GM19372 (cell line): ENCODE data around the gene ZFYVE28.

Experiments
- ATAC-seq: cut with Tn5 transposase; IDR thresholded peaks from one replicate; pipeline ENCODE4 v1.9.1; 2021; ENCODE audit warnings: mild to moderate bottlenecking, low read depth, moderate library complexity; ENCODE audit not compliant: unreplicated experiment

The ZFYVE28 gene

DNA sequence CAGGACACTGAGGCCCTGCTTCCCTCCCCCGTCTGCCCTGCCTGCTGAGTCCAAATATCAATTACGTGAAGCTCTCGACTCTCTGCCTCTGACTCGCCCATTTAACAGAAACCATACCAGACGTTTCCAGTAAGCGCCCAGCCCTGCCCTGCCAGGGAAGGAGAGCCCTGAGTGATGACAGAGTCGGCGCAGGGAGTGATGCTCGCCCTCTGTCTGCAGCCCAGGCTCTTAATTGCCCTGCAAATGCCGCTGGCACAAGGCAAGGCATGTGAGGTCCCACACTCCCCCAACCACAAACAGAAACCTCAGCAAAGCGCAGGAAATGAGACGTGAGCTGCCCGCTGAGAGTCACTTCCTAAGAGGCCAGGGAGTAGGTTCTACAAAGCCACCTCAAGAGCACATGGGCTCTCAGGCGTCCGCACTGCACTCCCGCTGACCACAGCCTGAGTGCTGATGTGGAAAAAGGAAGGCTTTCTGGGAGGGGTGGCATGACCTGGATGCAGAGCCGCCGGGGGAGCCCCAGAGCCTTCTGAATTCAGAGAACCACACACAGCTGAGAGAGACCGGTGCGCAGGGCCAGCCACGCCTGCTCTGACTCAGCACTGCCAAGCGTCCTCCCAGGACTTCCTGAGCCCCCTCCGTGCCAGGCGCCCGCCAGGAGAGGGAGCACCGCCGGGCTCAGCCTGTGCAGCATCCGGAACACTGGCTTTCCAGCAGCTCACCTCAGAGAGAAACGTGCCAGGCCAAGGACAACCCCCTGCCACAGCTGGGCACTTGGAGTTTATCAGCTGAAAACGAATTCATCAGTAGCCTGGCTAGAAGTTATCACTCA is 5.3 kb downstream of the ZFYVE28 start:
- ATAC-seq = peak; percentile 53

DNA sequence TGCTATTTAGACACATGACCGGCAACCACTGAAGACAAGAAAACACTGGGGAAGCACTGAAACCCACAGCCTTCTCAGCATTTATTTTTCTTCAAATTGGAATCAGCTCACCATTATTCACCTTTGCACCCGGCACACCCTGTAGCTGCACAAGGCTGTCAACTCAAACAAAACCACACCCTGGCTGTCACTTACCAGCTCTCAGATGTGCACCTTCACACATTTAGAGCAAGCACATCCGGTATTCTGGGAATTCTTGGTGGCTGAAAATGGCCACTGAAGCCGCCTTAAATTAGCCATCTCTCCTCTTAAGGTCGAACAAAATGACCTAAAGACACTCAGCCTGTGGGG is 5.9 kb downstream of the ZFYVE28 start:
- peak; percentile 25 for ATAC-seq

DNA sequence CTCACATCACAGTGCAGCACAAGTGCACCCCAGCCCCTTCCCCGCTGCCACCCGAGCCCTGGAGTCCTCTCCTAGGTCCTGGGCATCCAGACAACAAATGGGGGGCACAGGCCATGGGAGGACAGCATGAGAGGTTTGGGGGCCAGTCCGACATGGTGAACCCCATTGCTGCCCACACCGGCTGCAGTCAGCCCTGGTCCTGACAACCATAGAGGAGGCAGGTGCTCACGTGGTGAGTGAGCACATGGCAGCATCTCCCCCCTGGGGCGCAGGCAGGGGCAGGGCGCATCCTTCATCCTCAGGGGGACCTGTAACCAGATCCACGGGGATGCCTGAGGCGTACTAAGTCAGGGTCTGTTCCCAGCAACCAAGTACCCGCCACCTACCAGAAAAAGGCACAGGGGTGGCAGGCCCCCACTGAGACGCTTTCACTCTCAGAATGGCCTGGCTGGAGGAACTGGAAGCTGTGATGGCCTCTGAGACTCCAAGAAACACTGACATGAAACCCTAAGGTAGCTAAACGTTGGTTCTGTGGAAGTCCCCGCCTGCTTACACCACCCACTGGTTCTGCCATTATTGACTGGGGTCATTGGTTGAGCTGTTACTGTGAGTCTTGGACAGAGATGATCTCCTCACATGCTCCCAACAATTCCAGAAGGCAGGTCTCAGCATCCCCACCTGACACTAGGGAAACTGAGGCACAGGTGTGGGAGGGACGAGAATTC is 6.5 kb downstream of the ZFYVE28 start:
- no peak for ATAC-seq

DNA sequence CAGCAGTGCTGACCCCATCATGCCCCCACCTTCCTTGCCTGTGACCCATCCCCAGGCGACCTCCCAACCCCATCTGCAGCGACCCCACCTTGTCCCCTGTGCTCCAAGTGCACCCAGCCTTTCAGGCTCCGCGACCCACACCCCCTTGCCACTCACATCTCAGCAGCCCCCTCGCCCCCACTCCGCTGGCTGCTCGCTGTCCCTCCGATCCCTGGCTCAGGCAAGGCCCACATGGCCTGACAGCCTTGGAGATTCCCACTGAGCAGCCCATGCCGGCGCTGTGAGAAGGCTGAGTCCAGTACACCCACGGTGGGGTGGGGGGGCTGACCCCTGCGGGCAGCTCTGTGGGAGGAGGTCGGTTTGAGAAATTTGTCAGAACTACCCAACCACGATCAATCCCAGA is 9.1 kb downstream of the ZFYVE28 start:
- no peak for ATAC-seq

DNA sequence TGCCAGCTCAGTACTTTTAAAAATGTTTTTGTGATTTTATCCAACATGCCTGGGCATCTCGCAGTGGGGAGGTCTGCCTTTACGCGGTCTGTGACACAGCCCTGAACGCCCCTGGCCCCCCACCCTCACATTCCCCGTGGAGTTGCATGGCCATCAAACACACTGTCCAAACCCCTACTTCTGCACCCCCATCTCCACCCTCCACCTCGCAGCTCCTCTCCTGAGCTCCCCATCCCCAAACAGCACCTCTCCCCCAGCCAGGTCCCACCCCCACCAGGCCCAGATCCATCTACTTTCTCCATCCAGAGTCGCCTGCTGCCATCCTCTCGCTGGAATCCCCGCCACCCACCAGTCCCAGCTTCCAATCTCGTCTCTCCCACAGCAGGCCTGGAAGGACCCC is 9.5 kb downstream of the ZFYVE28 start:
- no peak for ATAC-seq

DNA sequence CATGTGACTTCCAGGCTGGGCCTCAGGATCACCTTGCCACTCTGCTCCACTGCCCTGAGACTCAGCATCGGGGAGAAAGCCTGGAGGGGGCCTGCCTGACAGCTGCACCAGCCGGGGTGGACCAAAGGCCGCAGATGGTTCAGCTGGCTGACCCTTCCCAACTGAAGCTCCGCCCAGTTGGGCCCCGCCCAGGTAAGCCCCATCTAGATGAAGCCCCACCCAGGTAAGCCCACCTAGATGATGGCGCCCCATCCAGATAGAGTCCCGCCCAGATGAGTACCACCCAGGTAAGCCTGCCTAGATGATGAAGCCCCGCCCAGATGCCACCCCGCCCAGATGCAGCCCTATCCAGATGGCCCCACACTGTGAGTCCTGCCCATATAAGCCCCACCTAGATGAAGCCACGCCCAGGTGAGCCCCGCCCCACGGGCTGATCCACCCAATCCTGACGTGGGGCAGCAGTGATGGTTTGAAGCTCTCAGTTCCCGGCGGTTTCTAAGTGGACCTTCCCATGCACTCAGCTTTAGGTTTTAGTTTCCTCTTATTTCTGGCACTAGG is 10.0 kb downstream of the ZFYVE28 start:
- ATAC-seq = no peak

DNA sequence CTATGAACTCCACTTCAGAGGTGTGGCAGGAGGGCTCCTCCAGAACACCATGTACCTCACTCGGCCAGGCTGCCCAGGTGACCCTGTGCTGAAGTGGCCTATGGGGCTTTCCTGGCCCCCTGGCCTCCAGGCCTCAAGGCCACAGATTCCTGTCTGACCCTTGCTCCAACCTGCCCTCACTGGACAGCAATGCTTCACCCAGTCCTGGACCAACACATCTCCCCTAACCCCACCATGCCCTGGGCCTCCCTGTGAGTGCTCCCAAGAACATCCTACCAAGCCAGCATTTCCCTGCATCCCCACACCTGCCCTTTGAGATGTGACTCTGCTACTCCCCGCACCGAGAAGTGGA is 10.5 kb downstream of the ZFYVE28 start:
- no peak for ATAC-seq

DNA sequence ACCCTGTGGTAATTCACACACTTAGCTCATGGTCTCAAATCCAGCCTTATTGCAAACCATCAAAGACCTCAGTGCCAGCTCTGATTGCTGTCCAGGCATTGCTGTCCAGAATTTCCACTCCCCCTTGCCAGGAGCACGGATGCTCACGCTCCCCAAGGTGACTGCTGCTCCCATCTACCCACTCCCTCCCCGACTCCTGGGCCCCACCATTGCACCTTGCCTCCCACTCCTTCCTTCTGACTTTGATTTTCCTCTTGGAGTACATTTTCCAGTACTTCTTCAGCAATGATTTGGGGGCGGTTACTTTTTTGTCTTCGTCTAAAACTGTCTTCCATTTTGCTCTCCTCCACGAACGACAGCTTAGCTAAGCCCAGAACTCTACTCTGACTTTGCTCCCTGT is 11.5 kb downstream of the ZFYVE28 start:
- ATAC-seq = no peak

DNA sequence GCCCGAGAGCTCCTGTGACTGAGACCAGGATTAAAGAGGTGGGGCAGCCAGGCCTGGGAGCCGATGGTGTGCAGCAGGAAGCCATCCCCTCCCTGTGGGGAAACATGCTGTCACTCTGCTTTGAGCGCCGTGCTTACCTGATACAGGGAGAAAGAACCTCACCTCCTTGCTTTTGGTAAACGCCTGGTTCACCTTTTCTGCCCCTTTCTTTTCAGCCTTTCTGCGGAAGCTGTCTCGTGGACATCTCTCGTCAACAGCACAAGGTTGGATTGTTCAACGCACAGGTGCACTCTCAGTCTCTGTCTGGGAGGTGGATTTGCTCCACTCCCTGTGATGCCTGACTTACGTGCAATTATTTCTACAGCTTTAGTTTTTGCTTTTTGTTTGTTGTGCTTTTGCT is 12.0 kb downstream of the ZFYVE28 start:
- ATAC-seq = no peak

DNA sequence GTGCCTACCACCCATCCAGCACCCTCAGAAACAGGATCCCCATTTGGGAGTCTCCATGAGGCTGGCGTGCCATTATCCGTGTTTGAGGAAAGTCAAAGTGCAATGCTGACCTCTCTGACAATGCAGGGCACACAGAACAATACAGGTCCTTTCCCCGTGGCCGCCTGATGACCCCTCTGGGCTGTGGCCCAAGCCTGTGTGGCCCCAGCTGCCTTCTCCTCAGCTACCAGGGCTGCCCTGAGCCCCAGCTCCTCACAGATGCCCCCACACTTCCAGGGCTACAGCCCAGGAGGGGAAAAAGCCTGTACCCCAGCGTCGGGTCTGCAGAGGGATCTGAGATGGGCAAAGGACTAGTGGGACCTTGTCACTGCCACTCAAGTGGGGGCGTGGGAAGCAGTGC is 15.5 kb downstream of the ZFYVE28 start:
- ATAC-seq = no peak

DNA sequence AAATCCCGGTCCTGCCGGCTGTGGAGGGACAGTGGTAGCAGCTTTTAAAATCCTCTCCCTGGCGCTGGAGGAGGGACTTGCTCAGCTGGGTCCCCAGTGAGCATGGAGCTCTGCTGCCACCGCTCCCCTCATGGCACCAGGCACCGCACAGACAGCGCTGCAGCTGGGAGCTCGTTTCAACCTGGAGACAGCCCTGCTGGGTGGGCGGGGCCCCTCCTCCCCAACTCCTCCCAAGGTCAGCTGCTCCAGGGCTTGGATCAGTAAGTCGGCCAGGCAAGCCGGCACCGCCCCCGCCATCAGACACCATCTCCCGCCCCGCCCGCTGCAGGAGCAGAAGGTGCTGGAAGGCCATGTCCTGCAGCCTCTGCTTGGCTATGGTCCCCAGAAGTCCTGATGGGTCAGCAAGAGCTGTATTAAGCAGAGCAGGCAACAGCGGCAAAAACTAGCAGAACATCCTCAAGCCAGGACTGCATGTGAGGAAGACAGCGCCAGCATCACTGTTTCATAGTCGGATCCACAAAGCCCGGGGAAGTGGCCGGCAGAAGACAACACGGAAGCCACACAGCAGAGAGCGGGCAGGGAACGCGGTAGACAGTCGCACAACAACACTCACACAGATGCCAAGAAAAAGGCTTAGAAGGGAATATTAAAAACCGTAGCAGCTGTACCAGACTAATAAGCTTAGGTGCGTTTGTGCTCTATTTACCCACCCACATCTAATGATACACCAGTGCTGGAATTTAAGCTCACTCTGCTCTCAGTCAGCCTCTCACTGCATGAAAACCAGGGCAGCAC is 16.2 kb downstream of the ZFYVE28 start:
- no peak for ATAC-seq

DNA sequence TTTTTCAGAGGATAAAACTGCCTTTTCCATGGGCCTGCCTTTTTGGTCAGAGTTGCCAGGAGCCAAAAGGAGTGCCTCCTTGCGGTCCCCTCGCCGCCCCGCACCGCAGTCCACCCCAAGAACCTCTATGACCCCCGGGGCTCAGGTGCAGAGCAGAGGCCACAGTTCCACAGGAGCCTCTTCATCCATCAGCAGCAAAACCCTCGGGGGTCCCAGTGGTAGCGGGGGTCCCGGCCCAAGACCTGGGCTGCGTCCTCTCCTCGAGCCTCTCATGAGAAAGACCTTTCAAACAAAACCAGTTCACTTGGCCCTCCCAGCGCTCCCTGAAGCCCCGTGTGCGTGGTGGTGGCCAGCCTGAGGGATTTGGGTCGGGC is 16.8 kb downstream of the ZFYVE28 start:
- no peak for ATAC-seq

DNA sequence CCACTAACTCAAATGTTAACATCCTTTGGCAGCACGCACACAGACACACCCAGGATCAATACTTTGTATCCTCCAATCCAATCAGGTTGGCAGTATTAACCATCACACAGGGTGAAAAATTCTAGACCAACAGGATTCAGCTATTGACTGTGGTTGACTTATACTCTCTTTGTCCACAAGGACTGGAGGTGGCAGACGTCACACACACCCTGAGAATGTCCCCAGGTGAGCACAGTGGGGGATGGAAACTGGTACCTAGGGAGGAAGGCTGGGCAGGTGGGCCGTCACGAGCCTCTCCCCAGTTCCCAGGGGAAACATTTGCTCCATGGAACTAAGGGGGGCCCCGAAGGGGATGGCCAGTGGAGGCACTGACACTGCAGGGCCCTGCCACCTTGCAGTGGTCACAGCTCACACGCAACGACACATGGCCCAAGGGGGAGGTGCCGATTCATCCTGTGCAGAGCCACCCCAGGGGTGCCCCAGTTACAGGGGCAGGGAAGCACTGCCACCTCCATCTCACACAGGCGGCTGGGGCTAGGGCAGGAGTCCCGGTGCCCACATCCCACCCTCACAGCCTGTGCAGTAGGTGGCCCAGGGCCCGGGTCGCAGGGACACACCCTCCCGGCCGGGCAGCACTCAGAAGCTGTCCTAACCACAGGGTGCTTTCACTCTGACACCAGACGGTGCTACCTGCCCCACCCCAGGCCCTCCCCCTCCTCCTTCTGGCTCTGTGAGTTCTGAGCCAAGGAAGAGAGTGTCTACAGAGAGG is 17.4 kb downstream of the ZFYVE28 start:
- no peak for ATAC-seq

DNA sequence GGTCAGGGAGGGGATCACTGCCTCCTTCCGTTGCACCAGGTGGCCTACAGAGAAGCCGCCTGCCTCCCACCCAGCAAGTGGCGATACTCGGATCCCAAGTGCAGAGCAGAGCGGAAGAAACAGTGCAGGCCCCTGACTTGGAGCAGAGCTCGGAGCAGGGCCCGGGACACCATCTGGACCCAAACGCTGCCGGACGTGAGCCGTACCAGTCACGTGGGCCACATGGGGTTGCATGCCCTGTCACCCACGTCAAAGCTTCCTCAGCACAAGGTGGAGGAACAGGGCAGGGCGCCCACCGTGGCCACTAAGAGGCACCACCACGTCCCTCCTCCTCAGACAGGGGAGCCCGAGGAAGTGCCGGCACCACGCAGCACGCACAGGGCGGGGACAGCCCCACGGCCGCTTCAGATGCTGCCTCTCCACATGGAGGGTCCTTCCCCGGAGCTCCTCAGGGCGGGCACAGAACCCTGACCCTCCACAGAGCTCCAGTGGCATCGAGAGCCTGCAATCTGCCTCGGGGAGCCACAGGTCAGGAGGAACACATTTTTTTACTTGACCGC is 18.7 kb downstream of the ZFYVE28 start:
- ATAC-seq = no peak

DNA sequence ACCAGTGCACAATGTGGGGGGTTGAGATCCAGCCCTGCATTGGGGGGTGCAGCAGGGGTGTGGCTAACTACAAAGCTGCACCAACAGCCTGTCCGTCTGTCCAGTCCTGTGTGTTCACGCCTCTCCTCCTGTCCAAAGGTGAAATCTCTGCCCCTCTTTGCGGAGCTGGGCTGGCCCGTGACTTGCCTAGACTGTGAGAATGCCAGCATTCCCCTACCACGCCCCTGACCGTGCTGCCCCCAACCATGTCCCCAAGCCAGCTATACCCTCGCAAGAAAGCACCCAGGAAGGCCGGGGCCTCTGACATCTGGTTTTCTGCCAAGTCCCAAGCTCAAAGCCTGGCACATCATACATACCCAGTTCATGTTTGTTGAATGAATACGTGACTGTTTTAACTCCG is 19.2 kb downstream of the ZFYVE28 start:
- ATAC-seq = no peak

DNA sequence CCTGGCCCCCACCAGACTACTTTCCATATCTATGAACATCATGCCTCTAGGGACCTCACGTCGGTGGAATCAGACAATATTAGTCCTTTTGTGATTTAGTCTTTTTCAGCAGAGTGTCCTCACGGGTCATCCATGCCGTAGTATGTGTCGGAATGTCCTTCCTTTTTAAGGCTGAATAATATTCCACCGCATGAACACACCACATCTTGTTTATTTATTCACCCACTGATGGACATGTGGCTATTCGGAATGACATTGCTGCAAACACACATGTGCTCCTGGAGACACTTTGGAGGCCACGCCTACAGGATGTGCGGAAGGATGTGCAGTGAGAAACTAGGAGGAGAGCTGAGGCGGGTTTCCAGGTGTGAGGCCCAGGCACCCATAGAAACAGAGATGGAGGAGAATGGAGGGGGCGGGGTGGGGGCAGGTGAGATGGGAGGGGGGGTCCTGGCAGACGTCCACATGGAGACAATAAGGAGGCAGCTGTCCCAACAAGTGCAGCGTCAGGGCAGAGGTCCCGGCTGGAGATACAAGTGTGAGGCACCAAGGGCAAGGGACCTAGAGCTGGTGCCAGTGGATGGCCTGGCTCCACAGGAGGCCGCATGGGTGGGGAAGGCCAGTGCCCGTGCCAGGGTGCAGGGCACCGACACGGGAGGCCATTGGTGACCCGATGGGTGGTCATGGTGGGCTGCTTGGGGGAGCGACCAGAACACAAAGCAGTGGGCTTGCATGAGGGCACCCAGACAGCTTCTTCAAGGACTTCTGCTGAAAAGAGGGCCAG is 20.7 kb downstream of the ZFYVE28 start:
- ATAC-seq = no peak

DNA sequence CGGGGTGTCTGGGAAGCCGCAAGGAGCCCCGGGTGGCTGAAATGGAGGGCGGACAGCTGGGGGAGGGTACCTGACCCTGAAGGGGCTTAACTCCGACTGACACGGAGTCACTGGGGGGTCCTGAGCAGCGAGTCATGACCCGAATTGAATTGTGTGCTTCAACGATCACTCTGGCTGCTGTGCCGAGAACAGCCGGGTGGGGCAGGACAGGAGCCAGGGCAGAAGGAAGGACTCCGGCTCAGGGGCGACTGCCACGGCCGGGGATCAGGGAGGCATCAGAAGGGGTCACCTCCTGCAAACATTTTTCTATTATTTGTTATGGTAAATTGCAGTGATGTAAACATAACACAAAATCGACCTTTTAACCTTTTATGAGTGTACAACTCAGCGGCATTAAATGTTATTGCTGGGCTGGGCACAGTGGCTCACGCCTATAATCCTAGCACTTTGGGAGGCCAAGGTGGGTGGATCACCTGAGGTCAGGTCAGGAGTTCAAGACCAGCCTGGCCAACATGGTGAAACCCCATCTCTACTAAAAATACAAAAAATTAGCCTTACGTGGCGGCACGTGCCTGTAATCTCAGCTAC is 21.6 kb downstream of the ZFYVE28 start:
- no peak for ATAC-seq

DNA sequence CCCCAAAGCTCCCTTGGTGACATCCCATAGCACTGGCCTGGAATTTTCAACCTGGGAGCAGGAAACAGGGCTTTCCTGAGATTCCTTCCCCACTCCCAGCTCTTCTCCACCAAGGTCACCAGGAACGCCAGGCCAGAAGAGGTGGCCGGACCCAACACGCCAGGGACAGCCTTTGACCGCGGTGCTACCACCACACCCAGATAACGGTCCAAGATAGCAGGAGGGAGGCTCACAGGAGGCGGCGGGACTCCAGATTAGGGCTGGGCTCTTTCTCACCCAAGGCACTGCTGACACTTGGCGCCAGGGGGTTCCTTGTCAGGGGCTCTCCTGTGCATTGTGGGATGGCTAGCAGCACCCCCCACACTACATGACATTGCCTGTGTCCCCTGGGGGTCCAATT is 22.9 kb downstream of the ZFYVE28 start:
- no peak for ATAC-seq

DNA sequence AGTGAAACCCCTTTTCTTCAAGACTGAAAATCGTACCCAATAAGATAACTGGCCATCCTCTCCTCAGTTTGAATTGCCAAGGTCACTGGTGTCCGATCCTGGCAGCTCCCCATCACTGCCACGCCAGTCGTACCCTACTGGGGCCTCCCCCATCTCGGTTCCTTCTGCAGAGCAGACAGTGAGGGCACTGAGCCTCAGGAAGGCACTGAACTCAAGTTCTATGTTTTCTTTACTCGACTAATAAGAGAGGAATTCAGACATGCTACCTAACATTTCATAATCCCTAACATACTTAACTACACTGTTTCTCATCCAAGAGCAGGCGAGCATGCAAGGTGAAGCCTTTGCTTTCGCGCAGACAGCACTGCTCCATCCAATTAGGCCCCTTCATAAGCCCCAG is 23.4 kb downstream of the ZFYVE28 start:
- no peak for ATAC-seq
